ENCODE results near the gene CEBPA. TPM values are rescaled to one million over a fixed set of nuclear protein-coding genes. Genes with fewer than 3 reads are reported as not detected.
A peak's percentile ranks its signal among the peaks of the same experiment; 100 is the strongest.
"Not testable (repeated sequence)": the region's sequence is repeated elsewhere in the genome, so short reads cannot be mapped to it uniquely, and the experiment has no call there.

CEBPA gene
- total RNA-seq, 4 donors from 2014 or later, result 86.3 to 360 (median 196) TPM

DNA sequence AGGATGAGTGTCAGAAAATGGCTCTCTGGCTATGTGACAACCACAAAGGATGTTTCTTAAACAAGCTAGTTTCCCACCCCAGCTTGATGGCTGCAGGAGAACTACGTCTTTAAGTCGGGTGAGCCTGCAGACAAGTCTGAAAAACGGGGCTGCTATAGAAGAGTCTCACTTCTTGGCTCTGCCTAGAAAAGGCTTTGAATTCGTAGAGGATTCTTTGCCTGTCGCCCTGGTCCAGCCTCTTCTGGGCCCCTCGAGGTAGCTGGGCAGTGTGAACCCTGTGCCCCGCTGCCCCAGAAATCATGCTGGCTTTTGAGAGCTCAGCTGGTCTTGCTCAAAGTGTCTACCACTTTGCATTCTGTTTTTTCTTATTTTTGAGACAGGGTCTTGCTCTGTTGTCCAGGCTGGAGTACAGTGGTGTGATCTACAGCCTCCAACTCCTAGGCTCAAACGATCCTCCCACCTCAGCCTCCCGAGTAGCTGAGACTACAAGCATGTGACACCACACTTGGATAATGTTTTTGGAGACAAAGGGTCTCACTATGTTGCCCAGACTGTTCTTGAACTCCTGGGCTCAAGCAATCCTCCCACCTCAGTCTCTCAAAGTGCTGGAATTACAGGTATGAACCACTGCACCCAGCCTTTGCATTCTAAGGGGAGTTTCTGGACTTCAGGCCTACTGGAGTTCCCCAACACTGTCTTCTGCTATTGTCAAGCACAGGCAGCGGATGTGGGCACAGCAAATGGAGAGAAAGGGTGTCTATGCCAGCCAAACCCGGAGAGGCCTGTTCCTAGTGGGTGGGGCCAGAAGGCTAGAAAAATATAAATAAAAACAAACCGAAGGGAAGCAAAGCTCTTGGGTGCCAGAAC is 6.5 kb downstream of the CEBPA start:
- Histone ChIP-seq H3K36me3 (no peaks in the 10 kb centered on the region), H3K4me1 (peaks cover 95% of the 10 kb centered on the region), H3K4me3 (no peak overlapping the region), H3K9me3 (no peaks in the 10 kb centered on the region), H3K27me3 (no peaks in the 10 kb centered on the region), H3K27ac (peak overlapping the region; percentile 89)
- peak; percentile 36 to 40 for DNase-seq (ENCODE audit: low spot score in 2 of 2)
- no peak for TF ChIP-seq EP300 (IDR thresholded peaks at IDR 0.05)
- TF ChIP-seq POLR2AphosphoS5 (IDR thresholded peaks at IDR 0.05), result no peak
- TF ChIP-seq, protein P1, sequence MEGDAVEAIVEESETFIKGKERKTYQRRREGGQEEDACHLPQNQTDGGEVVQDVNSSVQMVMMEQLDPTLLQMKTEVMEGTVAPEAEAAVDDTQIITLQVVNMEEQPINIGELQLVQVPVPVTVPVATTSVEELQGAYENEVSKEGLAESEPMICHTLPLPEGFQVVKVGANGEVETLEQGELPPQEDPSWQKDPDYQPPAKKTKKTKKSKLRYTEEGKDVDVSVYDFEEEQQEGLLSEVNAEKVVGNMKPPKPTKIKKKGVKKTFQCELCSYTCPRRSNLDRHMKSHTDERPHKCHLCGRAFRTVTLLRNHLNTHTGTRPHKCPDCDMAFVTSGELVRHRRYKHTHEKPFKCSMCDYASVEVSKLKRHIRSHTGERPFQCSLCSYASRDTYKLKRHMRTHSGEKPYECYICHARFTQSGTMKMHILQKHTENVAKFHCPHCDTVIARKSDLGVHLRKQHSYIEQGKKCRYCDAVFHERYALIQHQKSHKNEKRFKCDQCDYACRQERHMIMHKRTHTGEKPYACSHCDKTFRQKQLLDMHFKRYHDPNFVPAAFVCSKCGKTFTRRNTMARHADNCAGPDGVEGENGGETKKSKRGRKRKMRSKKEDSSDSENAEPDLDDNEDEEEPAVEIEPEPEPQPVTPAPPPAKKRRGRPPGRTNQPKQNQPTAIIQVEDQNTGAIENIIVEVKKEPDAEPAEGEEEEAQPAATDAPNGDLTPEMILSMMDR (IDR thresholded peaks at IDR 0.05), result no peak
- TF ChIP-seq POLR2A (IDR thresholded peaks at IDR 0.05), result no peak
- WGBS, result 79% methylated on average over 12 of the region's 12 CpGs

DNA sequence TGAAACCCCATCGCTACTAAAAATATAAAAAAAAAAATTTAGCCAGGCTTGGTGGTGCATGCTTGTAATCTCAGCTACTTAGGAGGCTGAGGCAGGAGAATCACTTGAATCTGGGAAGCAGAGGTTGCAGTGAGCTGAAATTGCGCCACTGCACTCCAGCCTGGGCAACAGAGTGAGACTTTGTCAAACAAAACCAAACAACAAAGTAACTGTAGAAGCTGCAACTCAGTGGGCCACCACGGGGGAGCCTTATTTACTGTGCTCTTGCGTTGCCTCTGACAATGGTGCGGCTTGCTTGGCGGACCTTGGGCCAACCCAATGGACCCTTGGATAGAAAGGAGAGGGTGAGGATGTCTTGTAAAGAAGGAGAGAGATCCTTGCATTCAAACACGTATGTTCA is 7.3 kb downstream of the CEBPA start:
- H3K27ac ChIP-seq, H3K36me3 ChIP-seq, H3K4me3 ChIP-seq, H3K9me3 ChIP-seq, H3K27me3 ChIP-seq: not testable (repeated sequence)
- DNase-seq (ENCODE audit: low spot score in 2 of 2), result peak in 1 of 2 donors; percentile 51
- peaks cover 96% of the 10 kb centered on the region for H3K4me1 ChIP-seq
- WGBS, result 97% methylated on average over 7 of the region's 7 CpGs

DNA sequence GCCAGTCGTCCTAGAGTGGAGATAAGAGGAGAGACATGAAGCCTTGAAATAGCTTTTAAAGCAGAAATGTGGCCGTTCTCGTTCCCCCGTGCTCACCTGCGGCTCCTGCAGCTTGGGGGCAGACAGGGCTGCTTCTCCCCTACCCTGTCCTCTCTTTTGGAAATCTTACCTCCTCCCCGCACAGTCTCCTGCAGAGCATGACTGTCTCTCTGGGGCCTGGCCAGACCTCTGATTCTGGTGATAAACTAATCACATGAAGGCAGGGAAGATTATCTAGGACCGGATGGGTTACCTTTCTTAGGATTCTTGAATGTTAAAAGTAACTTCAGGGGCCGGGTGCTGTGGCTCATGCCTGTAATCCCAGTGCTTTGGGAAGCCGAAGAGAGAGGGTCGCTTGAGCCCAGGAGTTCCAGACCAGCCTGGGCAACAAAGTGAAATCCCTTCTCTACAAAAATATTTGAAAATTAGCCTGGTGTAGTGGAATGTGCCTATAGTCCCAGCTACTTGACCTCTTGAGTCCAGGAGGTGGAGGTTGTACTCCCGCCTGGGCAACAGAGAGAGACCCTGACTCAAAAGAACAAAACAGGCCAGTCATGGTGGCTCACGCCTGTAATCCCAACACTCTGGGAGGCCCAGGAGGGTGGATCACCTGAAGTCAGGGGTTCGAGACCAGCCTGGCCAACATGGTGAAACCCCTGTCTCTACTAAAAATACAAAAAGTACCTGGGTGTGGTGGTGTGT is 8.1 kb downstream of the CEBPA start:
- 73% methylated on average over 13 of the region's 13 CpGs for WGBS
- no peaks in the 10 kb centered on the region for H3K9me3 ChIP-seq
- H3K27ac ChIP-seq, result peak overlapping the region; percentile 83
- H3K4me1 ChIP-seq, result peaks cover 95% of the 10 kb centered on the region
- H3K27me3 ChIP-seq, result no peaks in the 10 kb centered on the region
- TF ChIP-seq, protein P1 (IDR thresholded peaks at IDR 0.05), result no peak
- no peak for TF ChIP-seq POLR2A (IDR thresholded peaks at IDR 0.05)
- TF ChIP-seq POLR2AphosphoS5 (IDR thresholded peaks at IDR 0.05), result no peak
- TF ChIP-seq EP300 (IDR thresholded peaks at IDR 0.05), result no peak
- no peaks in the 10 kb centered on the region for H3K36me3 ChIP-seq
- H3K4me3 ChIP-seq, result peak overlapping the region; percentile 3
- peak in 1 of 2 donors; percentile 36 for DNase-seq (ENCODE audit: low spot score in 2 of 2)

DNA sequence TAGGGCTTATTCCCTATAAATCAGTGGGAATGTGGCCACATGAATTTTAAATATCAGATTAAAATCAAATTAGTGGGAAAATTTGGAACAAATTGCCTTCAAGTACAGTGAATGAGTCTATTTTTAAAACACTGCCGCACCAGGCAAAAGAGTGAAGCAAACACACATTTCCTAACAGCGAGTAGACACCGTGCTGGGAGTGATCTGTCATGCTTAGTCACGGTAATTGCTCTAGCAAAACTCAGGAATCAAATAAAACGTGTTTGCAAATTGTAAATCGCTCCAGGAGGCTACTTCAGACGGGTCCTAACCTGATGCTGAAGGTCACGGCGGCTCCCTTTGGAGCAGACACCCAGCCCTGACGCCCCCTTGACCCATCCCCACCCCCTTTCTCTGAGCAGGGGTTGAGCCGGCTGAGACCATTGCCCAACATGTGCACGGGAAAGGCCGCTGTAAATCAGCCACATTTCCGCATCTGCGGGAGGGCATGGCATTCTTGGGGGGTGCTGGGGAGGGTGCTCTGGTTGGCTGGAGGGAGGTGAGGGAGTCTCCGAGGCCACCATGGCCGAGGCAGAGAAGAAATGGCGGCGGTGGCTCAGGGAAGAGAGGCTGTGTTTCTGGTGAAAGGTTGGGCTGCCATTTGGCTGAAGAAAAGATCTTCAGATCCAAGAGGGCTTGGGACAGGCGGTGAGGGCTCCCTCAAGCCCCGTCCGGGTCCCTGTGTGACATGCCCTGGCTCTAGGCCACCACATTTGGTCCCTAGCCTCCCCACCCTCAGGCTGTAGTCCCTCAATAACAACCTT is 8.9 kb downstream of the CEBPA start:
- Histone ChIP-seq H3K4me3 (peak overlapping the region; percentile 3), H3K27me3 (no peaks in the 10 kb centered on the region), H3K9me3 (no peaks in the 10 kb centered on the region), H3K36me3 (no peaks in the 10 kb centered on the region), H3K4me1 (peaks cover 87% of the 10 kb centered on the region), H3K27ac (peak overlapping the region; percentile 83)
- peak in 1 of 2 donors; percentile 73 for DNase-seq (ENCODE audit: low spot score in 2 of 2)
- WGBS, result 26% methylated on average over 20 of the region's 22 CpGs
- TF ChIP-seq POLR2A (IDR thresholded peaks at IDR 0.05), result no peak
- no peak for TF ChIP-seq POLR2AphosphoS5 (IDR thresholded peaks at IDR 0.05)
- no peak for TF ChIP-seq EP300 (IDR thresholded peaks at IDR 0.05)
- TF ChIP-seq, protein P1 (IDR thresholded peaks at IDR 0.05), result no peak

DNA sequence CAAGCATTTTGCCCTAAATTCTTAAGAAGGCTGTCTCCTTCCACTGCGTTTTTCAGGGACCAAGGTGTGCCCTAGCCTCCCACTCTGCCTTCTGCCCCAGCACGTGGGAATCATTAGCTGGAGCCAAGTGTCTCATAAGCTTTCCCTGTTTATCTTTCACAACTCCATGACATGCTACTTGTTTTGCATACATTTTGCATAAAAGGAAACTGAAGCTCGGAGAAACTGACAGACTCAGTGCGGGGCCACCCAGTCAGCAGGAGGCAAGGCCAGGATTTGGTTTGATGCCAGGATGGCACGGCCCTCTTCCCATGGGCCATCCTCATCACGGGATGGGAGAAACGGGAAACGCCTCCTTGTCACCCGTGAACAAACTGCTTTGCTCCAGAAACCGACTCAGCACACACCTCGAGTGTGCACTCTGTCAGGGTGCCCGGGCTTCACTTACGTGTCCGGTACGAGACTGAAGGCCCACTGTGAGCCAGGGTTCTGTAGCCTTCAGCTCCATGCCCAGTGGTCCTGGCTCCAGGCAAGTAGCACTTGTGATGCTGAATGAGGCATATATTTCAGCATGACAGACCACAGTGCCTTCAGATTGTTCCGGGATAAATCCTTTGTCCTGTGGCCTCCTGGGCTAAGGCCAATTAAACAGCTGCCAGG is 9.6 kb downstream of the CEBPA start:
- WGBS, result 30% methylated on average over 6 of the region's 16 CpGs
- H3K9me3 ChIP-seq, result peaks cover 6% of the 10 kb centered on the region
- H3K4me1 ChIP-seq, result peaks cover 80% of the 10 kb centered on the region
- H3K4me3 ChIP-seq, result peak overlapping the region; percentile 3
- H3K27ac ChIP-seq, result peak overlapping the region; percentile 83
- peak in 1 of 2 donors; percentile 76 for DNase-seq (ENCODE audit: low spot score in 2 of 2)
- no peaks in the 10 kb centered on the region for H3K36me3 ChIP-seq
- H3K27me3 ChIP-seq, result no peaks in the 10 kb centered on the region
- TF ChIP-seq POLR2AphosphoS5 (IDR thresholded peaks at IDR 0.05) (peak in 1 of 3 donors; percentile 6), EP300 (IDR thresholded peaks at IDR 0.05) (no peak)

All from suprapubic skin (tissue), 4 donors.